ENCODE results near the gene OR10H5.
"Not testable (repeated sequence)": the region's sequence is repeated elsewhere in the genome, so short reads cannot be mapped to it uniquely, and the experiment has no call there.

Gene OR10H5

GRCh38 chr19:15812060-15812722 lies 24.7 kb downstream of the OR10H5 start:
- DNase-seq = no peak

GRCh38 chr19:15813916-15814315 lies 26.5 kb downstream of the OR10H5 start:
- DNase-seq = no peak

GRCh38 chr19:15815306-15815705 lies 27.8 kb downstream of the OR10H5 start, which contains the start of gene OR10H1:
Gene OR10H1 (minus strand): TSS chr19:15815664. CDS start chr19:15808037, 7,627 bp downstream.
- DNase-seq = no peak

- DNase-seq = no peak
Observed at GRCh38 chr19:15820646-15821045, 33.2 kb downstream of the OR10H5 start.

GRCh38 chr19:15825753-15826152 lies 38.3 kb downstream of the OR10H5 start:
- no peak for DNase-seq

- no peak for DNase-seq
Observed at GRCh38 chr19:15828121-15828610, 40.7 kb downstream of the OR10H5 start.

GRCh38 chr19:15828611-15829305 lies 41.3 kb downstream of the OR10H5 start:
- not testable (repeated sequence) for DNase-seq

- DNase-seq = no peak
Observed at GRCh38 chr19:15829306-15829698, 41.8 kb downstream of the OR10H5 start.

GRCh38 chr19:15829786-15830185 lies 42.3 kb downstream of the OR10H5 start:
- no peak for DNase-seq

- DNase-seq = no peak
Observed at GRCh38 chr19:15831626-15832025, 44.2 kb downstream of the OR10H5 start.

GRCh38 chr19:15834232-15834631 lies 46.8 kb downstream of the OR10H5 start:
- not testable (repeated sequence) for DNase-seq

- not testable (repeated sequence) for DNase-seq
Observed at GRCh38 chr19:15835565-15836329, 48.3 kb downstream of the OR10H5 start.

GRCh38 chr19:15836330-15837220 lies 49.1 kb downstream of the OR10H5 start:
- peak; percentile 98 for DNase-seq

GRCh38 chr19:15837221-15837731 lies 49.8 kb downstream of the OR10H5 start:
- DNase-seq = no peak

- DNase-seq = no peak
Observed at GRCh38 chr19:15838351-15838750, 50.9 kb downstream of the OR10H5 start.

GRCh38 chr19:15839888-15840287 lies 52.4 kb downstream of the OR10H5 start:
- DNase-seq = not testable (repeated sequence)

- DNase-seq = no peak
Observed at GRCh38 chr19:15840833-15841232, 53.4 kb downstream of the OR10H5 start.

- DNase-seq = no peak
Observed at GRCh38 chr19:15841875-15842569, 54.6 kb downstream of the OR10H5 start.

- DNase-seq = no peak
Observed at GRCh38 chr19:15843203-15843893, 55.9 kb downstream of the OR10H5 start.

- DNase-seq = not testable (repeated sequence)
Observed at GRCh38 chr19:15843894-15844222, 56.4 kb downstream of the OR10H5 start.

GRCh38 chr19:15846923-15847322 lies 59.5 kb downstream of the OR10H5 start:
- DNase-seq = no peak

All from left hindlimb (tissue), 1 donor.